RKO (cell line): ENCODE measurements around the gene CCDC73.
"Not testable (repeated sequence)": the region's sequence is repeated elsewhere in the genome, so short reads cannot be mapped to it uniquely, and the experiment has no call there.

Source experiments
- DNase-seq: peaks from one replicate; pipeline ENCODE4 v3.0.0-alpha.2; 2016; ENCODE audit warnings: low spot score

CCDC73 gene

DNA sequence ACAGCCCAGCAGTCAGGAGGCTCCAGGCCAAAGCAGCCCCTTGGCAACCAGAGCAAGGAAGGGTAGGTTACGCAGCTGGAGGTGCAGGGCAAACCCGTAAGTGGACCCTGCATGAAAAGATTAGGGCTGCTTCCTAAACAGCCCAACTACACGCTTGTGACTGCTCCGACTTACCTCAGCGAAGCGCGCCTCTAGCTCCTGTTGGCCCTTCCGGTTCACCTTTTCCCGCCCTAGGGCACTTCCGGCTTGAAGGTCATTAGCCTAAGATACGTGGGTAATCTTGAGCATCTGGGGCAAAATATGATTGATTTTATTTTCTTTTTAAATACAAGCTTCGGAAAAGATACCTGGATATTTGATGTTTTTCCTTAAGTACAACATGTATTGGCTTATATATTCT lies at the start of gene CCDC73:
TSS of gene CCDC73 (minus strand) at position 224 of the 400 bp plus-strand sequence. CDS start 34,419 bp downstream, outside the sequence.
- no peak for DNase-seq

DNA sequence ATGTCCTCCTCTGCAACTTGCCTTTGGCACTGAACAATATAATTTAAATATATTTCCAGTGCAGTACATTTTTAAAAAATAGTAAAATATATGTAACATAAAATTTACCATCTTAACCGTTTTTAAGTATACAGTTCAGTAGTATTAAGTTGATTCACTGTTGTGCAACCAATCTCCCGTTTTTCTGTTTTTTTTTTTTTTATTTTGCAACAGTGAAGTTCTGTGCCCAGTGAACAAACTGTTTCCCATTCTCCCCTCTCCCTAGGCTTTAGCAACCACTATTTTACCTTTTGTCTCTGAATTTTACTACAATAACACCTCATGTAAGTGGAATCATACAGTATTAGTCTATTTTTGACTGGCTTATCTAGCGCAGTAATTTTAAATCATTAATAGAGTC lies 49.1 kb upstream of the CCDC73 start:
- no peak for DNase-seq

GRCh38 chr11:32840587-32840986 lies 46.1 kb upstream of the CCDC73 start:
- no peak for DNase-seq

DNA sequence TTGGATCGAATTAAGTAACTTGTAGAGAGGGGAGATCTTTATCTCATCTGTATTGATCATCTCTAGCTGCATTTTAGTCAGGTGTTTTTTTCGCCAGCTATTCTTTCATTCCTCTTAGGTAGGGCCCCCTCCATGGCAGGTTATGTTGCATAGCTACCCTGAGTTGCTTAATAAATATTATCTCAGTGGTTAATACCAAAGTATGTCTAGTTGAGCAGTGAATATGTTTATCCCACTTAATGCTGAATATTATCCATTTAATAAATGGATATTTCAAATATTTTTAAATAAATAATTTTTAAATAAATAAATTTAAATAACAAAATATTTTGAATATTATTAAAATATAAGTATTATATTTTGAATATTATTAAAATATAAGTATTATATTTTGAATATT lies 44.8 kb upstream of the CCDC73 start:
- no peak for DNase-seq

DNA sequence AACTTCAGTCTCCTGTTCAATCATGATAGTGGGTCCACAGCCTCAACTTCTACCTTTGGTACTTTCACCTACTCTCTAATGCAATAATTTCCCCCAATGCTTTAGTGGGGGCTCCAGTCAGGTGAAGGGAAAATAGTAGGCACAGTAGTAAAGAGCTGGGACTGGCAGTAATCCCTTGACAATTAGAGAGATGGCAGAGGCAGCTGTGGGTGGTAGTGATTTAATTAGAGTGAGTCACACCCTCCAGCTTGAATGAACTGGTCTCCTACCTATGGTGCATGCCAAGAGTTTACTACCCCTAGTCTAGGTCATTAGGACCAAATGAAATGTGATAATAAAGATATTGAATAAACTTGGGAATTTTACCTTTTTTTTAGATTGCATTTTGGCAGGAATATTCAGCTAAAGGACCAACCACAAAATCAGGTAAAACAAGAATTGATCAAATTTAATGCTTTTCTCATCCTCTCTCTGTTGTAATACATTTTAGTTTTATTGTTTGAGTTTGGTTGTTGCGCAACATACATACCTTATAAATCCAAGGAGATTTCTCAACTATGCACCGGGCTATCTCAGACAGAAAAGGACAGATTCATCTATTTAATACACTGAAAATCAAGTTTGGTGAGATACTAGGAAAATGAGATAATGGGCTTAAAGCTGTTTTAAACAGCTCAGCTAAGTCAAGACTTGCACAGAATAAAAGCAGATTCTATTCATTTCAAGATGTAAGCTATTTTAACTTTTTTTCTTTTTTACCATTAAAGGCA lies 44.2 kb upstream of the CCDC73 start:
- DNase-seq = peak; percentile 35

GRCh38 chr11:32836946-32837345 lies 42.5 kb upstream of the CCDC73 start:
- no peak for DNase-seq

GRCh38 chr11:32833921-32834320 lies 39.5 kb upstream of the CCDC73 start:
- DNase-seq = no peak

- no peak for DNase-seq
Measured at GRCh38 chr11:32831221-32831620, 36.8 kb upstream of the CCDC73 start.

- DNase-seq = no peak
Measured at GRCh38 chr11:32830796-32831195, 36.3 kb upstream of the CCDC73 start.

DNA sequence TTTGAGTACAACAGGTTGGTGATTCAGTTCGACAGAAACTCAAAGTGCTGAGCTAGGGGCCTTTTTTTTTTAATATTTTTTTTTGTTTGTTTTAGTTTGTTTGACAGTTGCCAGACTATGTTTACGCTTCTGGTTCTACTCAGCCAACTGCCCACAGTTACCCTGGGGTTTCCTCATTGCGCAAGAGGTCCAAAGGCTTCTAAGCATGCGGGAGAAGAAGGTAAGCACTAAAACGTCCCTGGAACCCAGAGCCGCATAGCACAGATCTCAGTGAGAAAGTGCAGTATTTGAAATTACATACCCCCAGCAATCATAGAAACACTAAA lies 35.9 kb upstream of the CCDC73 start:
- peak; percentile 64 for DNase-seq

DNA sequence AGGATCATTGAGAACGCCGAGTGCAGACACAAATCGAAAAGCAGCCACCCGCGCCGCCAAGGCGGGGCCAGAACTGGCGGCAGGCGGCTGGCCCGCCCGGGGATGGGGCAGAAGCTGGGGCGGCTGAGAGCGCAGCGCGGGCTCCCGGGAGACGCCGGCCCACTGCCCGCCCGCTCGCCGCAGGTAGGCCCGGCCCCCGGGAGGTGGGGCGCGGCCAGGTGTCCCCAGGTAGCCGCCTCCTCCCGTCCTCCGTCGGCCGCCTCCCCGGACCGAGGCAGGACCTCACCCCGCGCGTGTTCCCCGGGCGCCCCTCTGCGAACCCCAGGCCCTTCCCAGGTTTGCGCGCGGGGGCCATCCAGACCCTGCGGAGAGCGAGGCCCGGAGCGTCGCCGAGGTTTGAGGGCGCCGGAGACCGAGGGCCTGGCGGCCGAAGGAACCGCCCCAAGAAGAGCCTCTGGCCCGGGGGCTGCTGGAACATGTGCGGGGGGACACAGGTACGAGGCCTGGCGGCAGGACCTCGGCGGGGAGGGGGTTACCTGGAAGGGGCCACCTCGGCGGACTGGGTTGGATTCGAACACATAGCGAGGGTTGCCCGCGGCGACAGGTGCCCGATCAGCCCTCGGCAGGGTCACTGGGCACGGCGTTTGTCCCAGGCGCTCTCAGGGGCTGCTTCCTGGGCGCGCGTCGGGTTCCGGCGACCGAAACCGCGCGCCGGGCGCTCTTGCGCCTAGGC lies 35.4 kb upstream of the CCDC73 start, which contains the start of gene PRRG4:
TSS of gene PRRG4 (plus strand) at position 248 of the 733 bp plus-strand sequence. CDS start 603 bp downstream, outside the sequence.
- peak; percentile 77 for DNase-seq

DNA sequence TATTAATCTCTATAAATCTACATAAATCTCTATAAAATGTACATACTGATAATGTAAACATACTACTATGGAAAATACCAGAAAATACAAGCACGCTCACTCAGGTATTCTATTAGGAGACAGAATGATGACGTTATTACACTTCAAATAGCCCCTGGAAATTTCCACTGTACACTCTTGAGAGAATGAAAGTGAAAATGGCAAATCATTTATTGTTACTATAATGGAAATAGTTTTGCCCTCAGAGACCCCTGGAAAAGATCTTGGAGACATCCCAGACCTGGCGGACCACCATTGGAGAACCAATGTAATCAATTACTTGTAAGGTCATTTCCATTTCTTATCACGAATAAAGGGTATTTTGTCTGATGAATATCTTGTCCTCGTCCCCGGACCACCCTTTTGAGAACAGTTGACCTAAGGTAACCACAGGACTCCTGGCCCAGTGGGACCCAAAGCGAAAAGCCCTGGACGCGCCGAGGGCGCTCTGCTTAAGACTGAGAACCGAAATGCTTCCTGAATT lies 34.8 kb upstream of the CCDC73 start:
- DNase-seq = peak; percentile 57

- no peak for DNase-seq
Measured at GRCh38 chr11:32827276-32827675, 32.8 kb upstream of the CCDC73 start.

DNA sequence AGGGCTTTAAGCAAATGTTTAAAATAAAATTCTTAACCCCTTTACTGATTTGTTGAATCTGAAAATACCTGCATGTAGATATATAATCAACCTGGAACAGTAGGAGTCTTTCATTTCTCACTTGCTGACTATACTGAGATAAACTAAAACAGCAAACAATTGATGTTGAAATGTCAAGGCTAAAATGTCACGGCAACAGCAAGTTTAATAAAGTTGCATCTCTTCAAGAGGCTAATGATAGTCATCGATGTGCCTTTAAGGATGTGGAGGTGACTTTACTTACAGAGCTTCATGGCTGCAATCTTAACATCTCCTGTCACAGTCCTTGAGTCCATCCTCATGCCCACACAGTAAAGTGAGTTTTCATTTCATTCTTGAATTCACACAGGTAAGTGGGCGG lies 31.7 kb upstream of the CCDC73 start:
- no peak for DNase-seq

DNA sequence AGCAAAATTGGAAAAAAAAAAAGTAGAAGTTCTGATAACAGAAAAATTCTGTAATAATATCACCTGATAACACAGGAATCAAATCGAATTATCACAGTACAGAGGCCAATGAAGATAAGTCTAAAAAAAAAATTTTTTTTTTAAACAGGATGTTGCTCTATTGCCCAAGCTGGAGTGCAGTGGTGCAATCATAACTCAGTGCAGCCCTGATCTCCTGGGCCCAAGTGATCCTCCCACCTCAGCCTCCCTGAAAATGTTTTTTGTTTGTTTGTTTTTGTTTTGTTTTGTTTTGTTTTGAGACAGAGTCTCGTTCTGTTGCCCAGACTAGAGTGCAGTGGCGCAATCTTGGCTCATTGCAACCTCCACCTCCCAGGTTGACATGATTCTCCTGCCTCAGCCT lies 29.2 kb upstream of the CCDC73 start:
- not testable (repeated sequence) for DNase-seq

DNA sequence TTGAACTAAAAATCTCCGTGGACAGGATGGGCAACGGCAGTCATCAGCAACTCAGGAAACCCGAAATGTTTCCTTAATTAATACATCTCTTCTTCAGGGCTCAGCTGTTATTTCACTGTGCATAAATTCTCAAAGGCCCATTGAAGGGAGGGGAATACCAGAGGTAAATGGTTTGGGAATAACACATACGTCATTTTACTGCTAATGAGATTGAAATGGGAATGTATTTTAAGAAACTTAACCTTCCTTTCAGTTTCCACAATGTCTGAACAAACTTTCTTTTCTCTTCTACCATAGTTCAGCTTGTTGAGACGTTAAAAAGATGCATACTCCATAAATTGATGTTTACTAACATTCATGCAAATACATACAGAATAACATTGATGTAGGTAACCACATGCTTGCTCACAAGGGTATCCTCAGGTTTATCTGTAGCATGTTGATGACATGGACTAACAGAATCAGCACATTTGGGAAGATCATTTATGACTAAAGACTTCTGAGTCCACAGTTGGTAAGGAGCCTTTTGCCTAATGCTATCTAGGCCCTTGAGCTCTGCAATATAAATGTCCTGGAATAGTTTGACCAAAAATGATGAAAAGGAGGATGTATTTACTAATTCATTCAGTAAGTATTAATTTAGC lies 27.6 kb upstream of the CCDC73 start:
- DNase-seq = no peak

DNA sequence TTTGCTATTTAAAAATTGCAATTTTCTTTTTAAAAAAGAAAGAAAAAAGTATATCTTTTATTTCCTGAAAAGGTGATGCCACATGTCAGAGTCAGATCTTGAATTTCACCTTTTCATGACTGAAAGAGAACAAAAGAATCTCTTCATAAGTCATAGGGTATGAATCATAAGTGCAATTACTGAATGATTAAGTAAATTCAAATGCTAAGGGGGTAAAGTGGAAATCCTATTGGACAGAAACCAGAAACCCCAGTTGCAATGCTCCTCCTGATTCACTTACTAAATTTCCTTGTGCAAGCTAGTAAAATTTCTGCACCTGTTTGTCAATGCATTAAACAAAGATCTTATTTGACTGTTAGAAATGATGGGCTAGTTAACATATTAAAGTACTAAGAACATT lies 27.1 kb upstream of the CCDC73 start:
- peak; percentile 80 for DNase-seq

- DNase-seq = no peak
Measured at GRCh38 chr11:32820497-32820896, 26.0 kb upstream of the CCDC73 start.

DNA sequence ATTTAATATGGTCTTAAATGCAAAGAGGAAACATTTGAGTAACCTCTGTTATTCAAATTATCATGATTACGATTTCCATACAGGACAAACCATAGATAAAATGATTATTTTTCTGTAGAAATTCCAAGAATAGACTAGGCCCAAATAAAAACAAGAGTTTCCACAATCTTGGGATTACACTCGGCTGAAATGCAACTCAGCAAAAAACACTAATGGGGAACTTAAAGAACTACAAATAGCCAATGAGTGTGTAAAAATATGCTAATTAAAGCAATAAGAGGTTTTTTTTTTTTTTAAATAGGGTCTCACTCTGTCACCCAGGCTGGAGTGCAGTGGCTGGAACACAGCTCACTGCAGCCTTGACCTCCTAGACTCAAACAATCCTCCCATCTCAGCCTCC lies 24.7 kb upstream of the CCDC73 start:
- DNase-seq = no peak

GRCh38 chr11:32817852-32818183 lies 23.4 kb upstream of the CCDC73 start:
- no peak for DNase-seq

DNA sequence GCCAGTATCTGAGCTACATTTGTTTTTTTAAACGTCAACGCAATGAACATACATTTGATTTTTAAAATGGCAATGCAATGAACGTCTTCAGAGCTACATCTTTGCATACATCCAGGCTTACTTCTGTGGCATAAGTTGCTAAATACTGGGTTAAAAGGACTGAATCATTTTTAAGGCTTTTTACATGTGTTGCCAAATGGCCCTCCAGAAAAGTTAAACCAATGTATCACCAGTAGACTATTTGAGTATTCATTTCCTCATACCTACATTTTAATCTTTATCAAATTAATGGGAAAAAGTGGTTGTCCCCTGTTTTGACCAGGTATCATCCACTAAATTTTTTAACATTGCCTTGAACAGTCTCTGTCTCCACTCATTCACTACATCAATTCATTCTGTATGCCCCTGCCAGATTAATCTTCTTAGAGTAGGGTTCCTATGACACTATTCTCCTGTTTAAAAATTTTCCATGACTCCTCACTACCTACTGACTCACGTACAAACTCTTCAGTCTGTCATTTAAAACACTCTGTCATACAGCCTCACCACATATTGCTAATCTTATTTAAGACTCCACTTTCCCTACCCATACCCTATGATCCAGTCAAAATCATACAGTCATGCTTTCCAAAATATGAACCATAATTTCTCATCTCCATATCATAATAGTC lies 22.9 kb upstream of the CCDC73 start:
- DNase-seq = peak; percentile 89

- peak; percentile 80 for DNase-seq
Measured at GRCh38 chr11:32809313-32809712, 14.9 kb upstream of the CCDC73 start.
